Smooth muscle cell (in vitro differentiated cells): ENCODE results near the gene GAS6. TPM values are rescaled to one million over a fixed set of nuclear protein-coding genes. Genes with fewer than 3 reads are reported as not detected.

Experiments
- DNase-seq: peaks from one replicate; lab custom pipeline; 2025; ENCODE audit not compliant: unreplicated experiment; lab: John Stamatoyannopoulos, UW
- H2AFZ ChIP-seq: fragments of 200-600 bp; sonication (generic); 2 replicates; pipeline ENCODE4 v1.6.0; 2016; ENCODE audit warnings: antibody characterized with exemption, low read depth, mild to moderate bottlenecking
- H3F3A ChIP-seq: fragments of 200-600 bp; sonication (generic); 2 replicates; pipeline ENCODE4 v1.6.0; 2017; ENCODE audit warnings: antibody characterized with exemption, low read depth
- H3K27ac ChIP-seq: fragments of 200-600 bp; sonication (generic); 2 replicates; pipeline ENCODE4 v1.5.1; 2016; ENCODE audit warnings: low read depth, mild to moderate bottlenecking
- H3K27me3 ChIP-seq: fragments of 200-600 bp; sonication (generic); 2 replicates; pipeline ENCODE4 v1.6.1; 2016; ENCODE audit warnings: low read depth, mild to moderate bottlenecking
- H3K36me3 ChIP-seq: fragments of 200-600 bp; sonication (generic); 2 replicates; pipeline ENCODE4 v1.5.1; 2016; ENCODE audit warnings: low read depth
- H3K4me1 ChIP-seq: fragments of 200-600 bp; sonication (generic); 2 replicates; pipeline ENCODE4 v1.5.1; 2016; ENCODE audit warnings: low read depth
- H3K4me2 ChIP-seq: fragments of 200-600 bp; sonication (generic); 2 replicates; pipeline ENCODE4 v1.6.0; 2016; ENCODE audit warnings: mild to moderate bottlenecking
- H3K4me3 ChIP-seq: fragments of 200-600 bp; sonication (generic); 2 replicates; pipeline ENCODE4 v1.5.1; 2016; ENCODE audit warnings: mild to moderate bottlenecking
- H3K79me2 ChIP-seq: fragments of 200-600 bp; sonication (generic); 2 replicates; pipeline ENCODE4 v1.6.0; 2016; ENCODE audit warnings: low read depth, mild to moderate bottlenecking
- H3K9ac ChIP-seq: fragments of 200-600 bp; sonication (generic); 2 replicates; pipeline ENCODE4 v1.6.0; 2016; ENCODE audit warnings: low read depth
- H3K9me3 ChIP-seq: fragments of 200-600 bp; sonication (generic); replicated peaks from 2 replicates; pipeline ENCODE4 v1.5.1; 2016; ENCODE audit warnings: low read depth
- H4K20me1 ChIP-seq: fragments of 200-600 bp; sonication (generic); 2 replicates; pipeline ENCODE4 v1.6.0; 2016; ENCODE audit warnings: low read depth
- WGBS: methylation state at CpG from one replicate; pipeline ENCODE4 v1.1.7; 2016; ENCODE audit warnings: low lambda C conversion rate; 5-methylcytosine and 5-hydroxymethylcytosine counted together
- polyA plus RNA-seq: library from polyadenylated mRNA; unstranded; fragments of >200 nt; fragmentation: Nextera tagmentation; extraction: Ambion mirVana; gene quantifications from 2 replicates; pipeline ENCODE4 v1.2.1, GENCODE V29; 2016
- total RNA-seq: library from RNA; depleted of rRNA; stranded (reverse); fragments of >200 nt; gene quantifications from 2 replicates; pipeline ENCODE4 v1.2.3, GENCODE V29; 2014
- TF ChIP-seq, protein P1 (sequence below): fragments of 200-600 bp; sonication (generic); IDR thresholded peaks from 2 replicates; pipeline ENCODE4 v1.5.1; 2017; ENCODE audit warnings: borderline replicate concordance, mild to moderate bottlenecking, antibody characterized with exemption; ENCODE audit not compliant: insufficient read depth, poor library complexity, severe bottlenecking

GAS6 gene
- total and polyA plus RNA-seq, 2 experiments from 2014 or later = 21.7 to 45.2 TPM

DNA sequence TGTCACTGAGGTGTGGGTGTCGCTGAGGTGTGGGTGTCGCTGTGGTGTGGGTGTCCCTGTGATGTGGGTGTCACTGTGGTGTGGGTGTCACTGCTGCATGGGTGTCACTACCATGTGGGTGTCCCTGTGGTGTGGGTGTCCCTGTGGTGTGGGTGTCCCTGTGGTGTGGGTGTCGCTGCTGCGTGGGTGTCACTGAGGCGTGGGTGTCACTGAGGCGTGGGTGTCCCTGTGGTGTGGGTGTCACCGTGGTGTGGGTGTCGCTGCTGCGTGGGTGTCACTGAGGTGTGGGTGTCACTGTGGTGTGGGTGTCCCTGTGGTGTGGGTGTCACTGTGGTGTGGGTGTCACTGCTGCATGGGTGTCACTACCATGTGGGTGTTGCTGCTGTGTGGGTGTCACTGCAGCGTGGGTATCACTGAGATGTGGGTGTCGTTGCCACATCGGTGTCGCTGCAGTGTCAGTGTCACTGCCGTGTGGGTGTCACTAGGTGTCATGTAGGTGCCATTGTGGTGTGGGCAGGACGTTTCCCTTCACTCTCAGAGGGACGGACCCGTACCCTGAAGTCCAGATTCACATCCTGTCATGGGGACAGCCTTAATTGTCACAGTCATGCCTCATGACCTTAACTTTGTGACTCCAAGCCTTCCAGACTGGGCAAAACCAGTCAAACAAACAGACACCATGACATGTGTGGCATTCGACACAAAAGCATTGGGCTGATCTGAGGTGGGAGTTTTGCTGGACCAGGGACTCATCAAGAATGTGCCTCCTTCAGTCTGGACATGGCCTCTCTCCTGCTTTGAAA lies 12.7 kb upstream of the GAS6 start:
- no peaks in the 10 kb centered on the region for H3K27me3 ChIP-seq
- H3K4me2 ChIP-seq = no peak overlapping the region
- WGBS = 96% methylated on average over 9 of the region's 18 CpGs
- no peaks in the 10 kb centered on the region for H3K79me2 ChIP-seq
- DNase-seq = no peak
- no peak overlapping the region for H3K27ac ChIP-seq
- no peaks in the 10 kb centered on the region for H3K4me1 ChIP-seq
- H3F3A ChIP-seq = no peaks in the 10 kb centered on the region
- H4K20me1 ChIP-seq = no peaks in the 10 kb centered on the region
- H3K9me3 ChIP-seq = no peaks in the 10 kb centered on the region
- H3K36me3 ChIP-seq = no peaks in the 10 kb centered on the region
- no peak overlapping the region for H3K9ac ChIP-seq
- H2AFZ ChIP-seq = no peak overlapping the region
- no peak overlapping the region for H3K4me3 ChIP-seq
- TF ChIP-seq, protein P1, sequence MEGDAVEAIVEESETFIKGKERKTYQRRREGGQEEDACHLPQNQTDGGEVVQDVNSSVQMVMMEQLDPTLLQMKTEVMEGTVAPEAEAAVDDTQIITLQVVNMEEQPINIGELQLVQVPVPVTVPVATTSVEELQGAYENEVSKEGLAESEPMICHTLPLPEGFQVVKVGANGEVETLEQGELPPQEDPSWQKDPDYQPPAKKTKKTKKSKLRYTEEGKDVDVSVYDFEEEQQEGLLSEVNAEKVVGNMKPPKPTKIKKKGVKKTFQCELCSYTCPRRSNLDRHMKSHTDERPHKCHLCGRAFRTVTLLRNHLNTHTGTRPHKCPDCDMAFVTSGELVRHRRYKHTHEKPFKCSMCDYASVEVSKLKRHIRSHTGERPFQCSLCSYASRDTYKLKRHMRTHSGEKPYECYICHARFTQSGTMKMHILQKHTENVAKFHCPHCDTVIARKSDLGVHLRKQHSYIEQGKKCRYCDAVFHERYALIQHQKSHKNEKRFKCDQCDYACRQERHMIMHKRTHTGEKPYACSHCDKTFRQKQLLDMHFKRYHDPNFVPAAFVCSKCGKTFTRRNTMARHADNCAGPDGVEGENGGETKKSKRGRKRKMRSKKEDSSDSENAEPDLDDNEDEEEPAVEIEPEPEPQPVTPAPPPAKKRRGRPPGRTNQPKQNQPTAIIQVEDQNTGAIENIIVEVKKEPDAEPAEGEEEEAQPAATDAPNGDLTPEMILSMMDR = no peak

DNA sequence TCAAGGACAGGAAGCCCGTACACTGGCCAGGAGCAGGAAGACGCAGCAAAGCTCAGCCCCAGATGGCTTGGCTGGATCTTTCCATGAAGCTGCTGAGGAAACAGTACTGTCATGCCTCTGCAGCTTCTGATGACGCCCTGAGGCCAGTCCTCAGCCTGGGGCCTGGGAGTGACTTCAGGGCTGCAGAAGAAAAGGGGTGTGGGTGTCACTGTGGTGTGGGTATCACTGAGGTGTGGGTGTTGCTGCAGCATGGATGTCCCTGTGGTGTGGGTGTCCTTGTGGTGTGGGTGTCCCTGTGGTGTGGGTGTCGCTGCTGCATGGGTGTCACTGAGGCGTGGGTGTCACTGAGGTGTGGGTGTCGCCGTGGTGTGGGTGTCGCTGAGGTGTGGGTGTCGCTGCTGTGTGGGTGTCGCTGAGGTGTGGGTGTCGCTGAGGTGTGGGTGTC lies 12.0 kb upstream of the GAS6 start:
- Histone ChIP-seq H2AFZ (no peak overlapping the region), H3K27ac (no peak overlapping the region), H3K79me2 (no peaks in the 10 kb centered on the region), H4K20me1 (no peaks in the 10 kb centered on the region), H3K36me3 (no peaks in the 10 kb centered on the region), H3F3A (no peaks in the 10 kb centered on the region), H3K9ac (no peak overlapping the region), H3K9me3 (no peaks in the 10 kb centered on the region), H3K27me3 (no peaks in the 10 kb centered on the region), H3K4me2 (no peak overlapping the region), H3K4me1 (no peaks in the 10 kb centered on the region), H3K4me3 (no peak overlapping the region)
- no peak for DNase-seq
- WGBS = 74% methylated on average over 11 of the region's 11 CpGs
- TF ChIP-seq, protein P1 = no peak

DNA sequence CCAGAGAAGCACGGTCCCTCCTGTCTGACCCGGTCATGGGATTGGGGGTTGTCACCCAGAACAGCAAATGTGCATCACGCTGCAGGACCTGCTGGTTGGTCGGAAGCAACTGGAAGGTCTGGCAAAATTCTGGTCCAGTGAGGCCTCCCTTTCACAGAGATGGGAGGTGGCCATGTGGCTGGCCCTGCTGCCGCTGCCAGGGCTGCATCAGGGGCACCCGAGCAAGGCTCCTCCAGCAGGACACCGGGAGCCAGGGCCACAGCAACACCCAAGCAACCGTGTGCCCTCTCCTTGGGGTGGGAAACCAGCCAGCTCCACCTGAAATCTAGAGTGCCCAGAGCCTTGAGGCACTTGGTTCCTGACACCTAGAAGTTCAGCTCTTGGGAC lies 11.5 kb upstream of the GAS6 start:
- no peak overlapping the region for H3K27ac ChIP-seq
- no peaks in the 10 kb centered on the region for H3K4me1 ChIP-seq
- WGBS = 93% methylated on average over 8 of the region's 8 CpGs
- H3K4me2 ChIP-seq = no peak overlapping the region
- DNase-seq = no peak
- H3K9me3 ChIP-seq = no peaks in the 10 kb centered on the region
- H2AFZ ChIP-seq = no peak overlapping the region
- H4K20me1 ChIP-seq = no peaks in the 10 kb centered on the region
- H3K79me2 ChIP-seq = no peaks in the 10 kb centered on the region
- H3K27me3 ChIP-seq = no peaks in the 10 kb centered on the region
- H3K9ac ChIP-seq = no peak overlapping the region
- TF ChIP-seq, protein P1 = no peak
- no peaks in the 10 kb centered on the region for H3K36me3 ChIP-seq
- H3K4me3 ChIP-seq = no peak overlapping the region
- H3F3A ChIP-seq = no peaks in the 10 kb centered on the region
